DMS 273 (cell line): Measurements from ENCODE around the gene TDRD7.
A peak's percentile ranks its signal among the peaks of the same experiment; 100 is the strongest.

Experiments used
- DNase-seq: peaks from one replicate; lab custom pipeline; 2025; ENCODE audit not compliant: unreplicated experiment; lab: John Stamatoyannopoulos, UW

The TDRD7 gene, protein sequence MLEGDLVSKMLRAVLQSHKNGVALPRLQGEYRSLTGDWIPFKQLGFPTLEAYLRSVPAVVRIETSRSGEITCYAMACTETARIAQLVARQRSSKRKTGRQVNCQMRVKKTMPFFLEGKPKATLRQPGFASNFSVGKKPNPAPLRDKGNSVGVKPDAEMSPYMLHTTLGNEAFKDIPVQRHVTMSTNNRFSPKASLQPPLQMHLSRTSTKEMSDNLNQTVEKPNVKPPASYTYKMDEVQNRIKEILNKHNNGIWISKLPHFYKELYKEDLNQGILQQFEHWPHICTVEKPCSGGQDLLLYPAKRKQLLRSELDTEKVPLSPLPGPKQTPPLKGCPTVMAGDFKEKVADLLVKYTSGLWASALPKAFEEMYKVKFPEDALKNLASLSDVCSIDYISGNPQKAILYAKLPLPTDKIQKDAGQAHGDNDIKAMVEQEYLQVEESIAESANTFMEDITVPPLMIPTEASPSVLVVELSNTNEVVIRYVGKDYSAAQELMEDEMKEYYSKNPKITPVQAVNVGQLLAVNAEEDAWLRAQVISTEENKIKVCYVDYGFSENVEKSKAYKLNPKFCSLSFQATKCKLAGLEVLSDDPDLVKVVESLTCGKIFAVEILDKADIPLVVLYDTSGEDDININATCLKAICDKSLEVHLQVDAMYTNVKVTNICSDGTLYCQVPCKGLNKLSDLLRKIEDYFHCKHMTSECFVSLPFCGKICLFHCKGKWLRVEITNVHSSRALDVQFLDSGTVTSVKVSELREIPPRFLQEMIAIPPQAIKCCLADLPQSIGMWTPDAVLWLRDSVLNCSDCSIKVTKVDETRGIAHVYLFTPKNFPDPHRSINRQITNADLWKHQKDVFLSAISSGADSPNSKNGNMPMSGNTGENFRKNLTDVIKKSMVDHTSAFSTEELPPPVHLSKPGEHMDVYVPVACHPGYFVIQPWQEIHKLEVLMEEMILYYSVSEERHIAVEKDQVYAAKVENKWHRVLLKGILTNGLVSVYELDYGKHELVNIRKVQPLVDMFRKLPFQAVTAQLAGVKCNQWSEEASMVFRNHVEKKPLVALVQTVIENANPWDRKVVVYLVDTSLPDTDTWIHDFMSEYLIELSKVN

GRCh38 chr9:97411789-97412625, at the start of gene TDRD7:
Gene TDRD7, plus strand, starts transcription at chr9:97412096. Its CDS starts 16,370 bp downstream, at chr9:97428466.
- peak; percentile 90 for DNase-seq

DNA sequence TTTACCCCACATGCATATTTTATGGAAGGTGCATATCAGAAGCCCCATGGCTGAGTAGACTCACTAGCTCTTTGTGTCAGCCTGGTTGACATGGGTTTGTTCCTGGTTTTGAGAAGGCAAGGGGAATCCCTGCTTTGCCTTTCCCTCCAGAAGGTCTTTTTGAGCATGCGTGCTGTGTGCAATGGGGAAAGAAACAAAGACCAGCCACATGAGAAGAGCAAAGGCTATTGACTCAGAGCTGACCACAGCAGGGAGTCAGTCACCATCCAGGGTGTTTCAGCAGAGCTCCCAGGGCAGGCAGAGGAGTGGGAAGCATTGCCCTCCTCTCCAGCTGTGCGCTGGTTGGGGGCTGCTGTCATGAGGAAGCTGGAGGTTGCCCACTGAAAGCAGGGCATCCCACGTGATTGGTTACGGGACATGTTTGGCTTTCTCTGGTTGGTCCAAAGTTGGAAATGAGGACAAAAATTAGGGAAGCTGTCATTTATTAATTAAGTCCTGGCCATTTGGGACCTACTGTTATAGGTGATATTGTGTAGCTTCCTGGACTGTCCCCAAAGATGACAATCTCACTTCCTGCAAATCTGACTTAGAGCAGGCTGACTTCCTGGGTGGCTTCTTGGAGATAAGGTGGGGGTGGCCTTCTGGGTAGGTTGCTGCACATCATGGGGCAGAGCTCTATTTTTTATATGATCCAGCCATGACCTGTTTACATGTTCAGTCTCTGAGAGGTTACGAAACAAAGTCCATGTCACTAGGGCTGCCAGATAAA, 48.9 kb upstream of the TDRD7 start:
- DNase-seq = no peak

DNA sequence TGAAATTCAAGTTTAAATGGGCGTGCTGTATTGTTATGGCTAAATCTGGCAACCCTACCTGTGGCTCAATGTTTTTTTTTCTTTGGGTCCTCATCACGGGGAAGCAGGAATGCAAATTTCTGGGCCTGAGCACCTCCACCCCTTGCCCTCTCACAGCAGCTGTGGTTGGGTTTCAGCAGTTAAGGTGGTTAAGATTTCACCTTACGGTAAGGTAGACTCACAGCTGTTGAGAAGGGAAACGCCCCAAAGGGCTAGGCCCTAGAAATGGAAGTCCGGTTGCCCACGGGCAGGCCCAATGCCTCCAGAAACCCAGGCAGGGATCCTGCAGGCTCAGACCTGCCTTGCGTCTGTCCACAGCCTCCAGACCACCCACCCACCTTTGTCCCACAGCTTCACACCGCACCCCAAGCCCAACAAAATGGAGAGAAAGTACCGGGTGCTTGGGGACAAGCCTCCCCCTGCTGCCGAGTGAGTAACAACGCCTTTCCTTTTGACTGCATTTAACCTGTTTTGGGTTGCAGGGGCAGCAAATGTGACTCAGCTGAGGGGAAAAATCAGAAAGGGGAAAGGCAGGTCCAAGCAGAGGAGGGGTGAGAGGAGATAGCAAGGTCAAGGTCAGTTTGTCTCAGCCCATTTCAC, 48.1 kb upstream of the TDRD7 start:
- DNase-seq = no peak

- no peak for DNase-seq
These were observed 47.0 kb upstream of the TDRD7 start for GRCh38 chr9:97364769-97365490.

GRCh38 chr9:97365634-97366033, 46.3 kb upstream of the TDRD7 start:
- DNase-seq = no peak

GRCh38 chr9:97366476-97366875, 45.4 kb upstream of the TDRD7 start:
- DNase-seq = no peak

DNA sequence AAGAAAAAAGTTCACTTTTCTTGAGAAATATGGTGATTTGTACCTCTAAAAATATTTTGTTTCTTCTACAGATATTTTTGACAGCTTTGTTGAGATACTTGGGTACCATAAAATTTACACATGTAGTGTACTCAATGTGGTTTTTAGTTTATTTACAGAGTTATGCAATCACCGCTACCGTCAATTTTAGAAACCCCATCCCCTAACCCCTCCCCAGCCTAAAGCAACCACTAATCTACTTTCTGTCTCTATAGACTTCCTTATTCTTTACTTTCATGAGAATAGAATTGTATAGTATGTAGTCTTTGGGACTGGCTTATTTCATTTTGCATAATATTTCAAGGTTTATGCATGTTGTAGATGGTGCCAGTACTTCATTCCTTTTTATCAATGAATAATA, 45.0 kb upstream of the TDRD7 start:
- DNase-seq = no peak

DNA sequence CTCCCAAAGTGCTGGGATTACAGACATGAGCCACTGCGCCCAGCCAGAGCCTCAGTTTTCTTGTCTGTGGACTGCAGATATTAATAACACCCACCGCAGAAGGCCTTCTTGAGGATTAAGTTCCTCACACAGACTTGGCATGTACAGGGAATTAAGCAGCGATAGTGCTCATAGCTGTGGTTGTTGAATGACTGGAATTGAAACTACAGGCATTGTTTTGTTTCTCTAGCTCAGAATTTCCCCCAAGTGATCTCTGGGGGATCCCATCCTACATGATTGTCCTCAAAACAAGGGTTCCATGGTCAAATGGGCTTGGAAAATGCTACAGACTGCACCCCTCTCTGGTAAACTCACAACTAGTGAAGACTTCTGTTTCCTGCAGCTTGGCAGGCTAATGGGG, 44.2 kb upstream of the TDRD7 start:
- DNase-seq = no peak

- DNase-seq = no peak
These were observed 42.9 kb upstream of the TDRD7 start for GRCh38 chr9:97368964-97369363.

DNA sequence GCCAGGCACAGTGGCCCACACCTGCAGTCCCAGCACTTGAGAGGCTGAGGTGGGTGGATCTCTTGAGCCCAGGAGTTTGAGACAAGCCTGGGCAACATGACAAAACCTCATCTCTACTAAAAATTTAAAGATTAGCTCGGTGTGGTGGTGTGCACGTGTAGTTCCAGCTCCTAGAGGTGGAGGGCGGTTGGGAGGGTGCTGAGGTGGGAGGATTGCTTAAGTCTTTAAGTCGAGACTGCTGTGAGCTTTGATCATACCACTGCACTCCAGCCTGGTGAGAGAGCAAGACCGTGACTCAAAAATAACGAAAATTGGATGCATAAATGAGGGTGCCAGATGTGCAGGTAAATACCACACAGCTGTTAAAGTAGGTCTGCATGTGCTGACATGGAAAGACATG, 39.3 kb upstream of the TDRD7 start:
- peak; percentile 54 for DNase-seq

- peak; percentile 18 for DNase-seq
These were observed 38.6 kb upstream of the TDRD7 start for GRCh38 chr9:97373331-97373730.

DNA sequence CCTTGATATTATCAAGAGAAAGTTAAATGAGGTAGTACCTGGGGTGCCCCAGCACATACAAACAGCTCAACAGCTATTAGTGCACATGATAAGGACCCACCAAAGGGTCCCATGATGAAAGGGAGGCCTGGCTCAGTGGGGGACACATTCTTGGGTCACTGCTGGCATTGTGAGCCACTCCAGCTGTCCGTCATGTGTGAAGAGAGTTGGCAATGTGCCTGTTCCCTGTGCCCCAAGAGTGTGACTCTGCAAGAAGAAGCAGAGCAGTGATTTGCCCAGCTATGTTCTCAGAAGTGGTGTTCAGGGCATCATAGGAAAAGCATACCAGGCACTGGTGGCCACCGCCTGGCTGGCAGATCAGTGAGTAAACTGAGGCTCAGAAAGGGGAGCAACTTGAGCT, 37.1 kb upstream of the TDRD7 start:
- no peak for DNase-seq

GRCh38 chr9:97376902-97377301, 35.0 kb upstream of the TDRD7 start:
- DNase-seq = no peak

DNA sequence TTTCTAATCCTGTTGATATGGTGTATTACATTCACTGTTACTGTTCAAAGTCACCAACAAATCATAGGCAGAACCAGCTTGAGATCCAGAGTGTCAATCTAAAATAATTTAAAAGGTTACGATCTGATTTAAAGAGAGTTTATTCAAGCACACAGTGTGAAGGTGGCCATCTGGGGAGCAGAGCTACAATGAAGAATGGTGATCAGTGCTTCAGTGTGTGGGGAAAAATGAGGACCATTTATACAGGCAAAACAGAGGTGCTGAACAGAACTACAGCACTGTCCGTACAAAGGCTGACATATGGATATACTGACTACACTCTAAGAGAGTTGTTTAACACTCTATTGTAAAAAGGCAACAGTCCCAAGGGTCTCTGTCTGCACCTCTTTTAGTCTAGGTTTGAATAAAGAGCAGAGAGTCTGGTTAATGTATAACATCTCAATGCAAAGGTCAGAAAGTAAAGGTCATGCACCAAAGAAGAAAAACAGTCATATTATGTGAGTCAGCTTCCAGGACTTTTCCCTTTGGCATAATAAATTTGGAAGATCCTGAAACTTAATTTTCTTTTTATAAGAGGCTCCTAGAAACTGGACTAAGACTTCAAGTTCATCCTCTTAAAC, 29.7 kb upstream of the TDRD7 start:
- no peak for DNase-seq

GRCh38 chr9:97384406-97385262, 27.3 kb upstream of the TDRD7 start:
- DNase-seq = no peak

- no peak for DNase-seq
These were observed 26.2 kb upstream of the TDRD7 start for GRCh38 chr9:97385626-97386264.

DNA sequence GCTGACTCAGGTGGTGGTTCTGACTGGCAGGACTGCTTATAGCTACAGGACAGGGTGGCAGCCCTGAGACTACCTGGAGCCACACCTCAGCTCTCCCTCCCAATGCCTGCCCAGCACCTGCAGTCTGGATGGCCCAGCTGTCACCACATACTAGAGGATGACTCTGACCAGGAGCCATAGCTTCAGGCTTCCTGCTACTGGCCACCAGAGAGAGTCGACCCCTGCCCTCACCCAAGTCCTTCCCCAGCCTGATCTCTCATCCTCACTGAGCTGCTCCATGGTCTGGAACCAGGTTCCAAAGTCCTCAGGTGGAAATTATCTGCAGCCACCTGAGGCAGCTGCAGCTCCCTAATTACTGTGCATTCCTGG, 25.6 kb upstream of the TDRD7 start:
- DNase-seq = no peak
